ENCODE results near the gene CNOT3.

Gene CNOT3

DNA sequence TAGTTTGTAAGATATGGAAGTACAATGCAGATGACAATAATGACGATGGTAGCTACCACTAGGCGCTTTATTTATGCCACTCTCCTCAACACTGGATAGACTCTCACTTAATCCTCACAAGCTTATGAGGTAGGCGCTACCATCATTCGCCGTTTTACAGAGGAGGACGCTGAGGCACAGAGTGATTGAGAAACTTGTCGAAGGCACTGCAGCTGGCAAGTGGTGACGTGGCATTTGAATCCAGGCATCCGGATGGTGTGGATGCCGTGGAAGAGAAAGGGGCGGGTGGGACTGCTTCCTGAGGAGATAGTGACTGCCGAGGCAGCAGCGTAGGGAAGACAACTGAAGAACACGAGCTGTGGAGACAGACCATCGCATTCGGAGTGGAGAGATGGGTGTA, 61.8 kb downstream of the CNOT3 start:
- DNase-seq, result no peak

DNA sequence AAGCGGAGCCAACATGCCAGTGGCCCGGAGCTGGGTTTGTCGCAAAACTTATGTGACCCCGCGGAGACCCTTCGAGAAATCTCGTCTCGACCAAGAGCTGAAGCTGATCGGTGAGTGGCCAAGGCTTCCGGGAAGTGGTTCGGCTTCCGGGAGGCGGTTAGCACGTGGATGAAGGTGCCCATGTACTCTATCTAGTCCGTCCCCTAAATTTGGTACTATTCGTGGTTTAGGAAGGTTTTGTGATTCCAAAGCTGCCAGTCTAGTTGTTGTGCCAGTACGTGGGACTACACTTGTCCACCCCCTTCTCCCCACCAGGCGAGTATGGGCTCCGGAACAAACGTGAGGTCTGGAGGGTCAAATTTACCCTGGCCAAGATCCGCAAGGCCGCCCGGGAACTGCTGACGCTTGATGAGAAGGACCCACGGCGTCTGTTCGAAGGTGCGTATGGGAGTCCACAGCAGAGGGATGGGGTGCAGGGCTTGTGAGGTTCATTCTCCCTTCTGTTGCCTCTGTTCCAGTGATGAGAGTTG, 63.7 kb downstream of the CNOT3 start:
- DNase-seq, result no peak

DNA sequence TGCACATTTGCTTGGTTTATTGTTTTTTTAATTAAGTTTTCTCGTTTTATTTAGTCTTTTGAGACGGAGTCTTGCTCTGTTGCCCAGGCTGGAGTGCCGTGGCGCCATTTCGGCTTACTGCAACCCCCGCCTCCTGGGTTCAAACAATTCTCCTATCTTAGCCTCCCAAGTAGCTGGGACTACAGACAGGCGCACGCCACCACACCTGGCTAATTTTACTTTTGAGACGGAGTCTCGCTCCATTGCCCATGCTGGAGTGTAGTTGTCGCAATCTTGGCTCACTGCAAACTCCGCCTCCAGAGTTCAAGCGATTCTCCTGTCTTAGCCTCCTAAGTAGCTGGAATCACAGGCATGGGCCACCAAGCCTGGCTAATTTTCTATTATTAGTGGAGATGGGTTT, 64.4 kb downstream of the CNOT3 start:
- no peak for DNase-seq

DNA sequence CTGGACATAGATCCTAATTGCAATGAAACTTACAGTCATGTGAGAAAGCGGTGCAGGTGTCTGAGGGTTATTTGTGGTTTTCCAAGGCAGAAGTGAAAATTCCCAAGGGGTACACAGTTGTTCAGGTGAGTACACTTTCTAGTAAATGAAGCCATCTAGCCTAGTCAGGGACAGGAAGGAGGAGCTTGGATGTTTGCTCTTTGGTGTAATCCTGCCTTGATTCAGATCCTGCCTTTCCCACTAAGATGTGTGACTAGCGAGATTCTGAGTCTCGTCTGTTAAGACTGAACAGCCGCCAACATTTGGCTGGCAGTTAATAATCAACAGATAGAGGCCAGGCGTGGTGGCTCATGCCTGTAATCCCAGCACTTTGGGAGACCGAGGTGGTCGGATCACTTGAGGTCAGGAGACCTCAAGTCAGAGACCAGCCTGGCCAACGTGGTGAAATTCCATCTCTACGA, 65.6 kb downstream of the CNOT3 start:
- DNase-seq, result no peak

- no peak for DNase-seq
Observed at GRCh38 chr19:54204767-54205468, 67.4 kb downstream of the CNOT3 start.
